SKM-1 treated with dmso at 0.1 percent for 144 hours (cell line): Measurements from ENCODE around the gene ANKRD11.

Experiments
- DNase-seq: peaks from one replicate; lab custom pipeline; 2025; ENCODE audit not compliant: unreplicated experiment; lab: John Stamatoyannopoulos, UW

The ANKRD11 gene

DNA sequence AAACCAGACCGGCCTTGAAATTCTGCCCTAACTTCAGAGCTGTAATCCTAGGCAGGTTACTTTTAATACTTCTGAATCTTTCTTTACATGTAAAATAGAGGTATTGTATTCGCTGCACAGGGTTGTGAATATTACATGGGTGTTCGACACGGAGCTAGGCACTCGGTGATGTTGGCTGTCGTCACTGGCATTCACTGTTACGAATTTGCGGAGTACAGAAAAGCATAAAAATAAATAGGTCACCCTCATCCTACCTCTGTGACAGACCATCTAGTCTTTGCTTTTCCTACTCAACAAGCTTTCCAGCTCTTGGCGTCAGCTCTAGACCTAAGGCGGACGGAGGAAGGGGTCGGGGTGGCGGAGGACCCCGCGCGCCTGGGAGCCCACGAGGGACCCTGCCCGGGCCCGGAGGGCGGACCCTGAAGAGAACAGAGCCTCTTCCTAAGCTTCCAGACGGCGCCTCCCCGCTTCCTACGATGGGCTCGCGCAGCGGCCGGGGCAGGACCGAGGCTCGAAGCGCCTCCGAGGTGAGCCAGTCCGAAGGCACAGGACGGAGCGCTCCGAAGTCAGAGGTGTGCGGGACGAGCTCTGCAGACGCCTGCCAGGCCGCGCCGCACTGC, 17.0 kb upstream of the ANKRD11 start:
- DNase-seq = no peak

GRCh38 chr16:89506791-89507191, 16.4 kb upstream of the ANKRD11 start:
- DNase-seq = no peak

DNA sequence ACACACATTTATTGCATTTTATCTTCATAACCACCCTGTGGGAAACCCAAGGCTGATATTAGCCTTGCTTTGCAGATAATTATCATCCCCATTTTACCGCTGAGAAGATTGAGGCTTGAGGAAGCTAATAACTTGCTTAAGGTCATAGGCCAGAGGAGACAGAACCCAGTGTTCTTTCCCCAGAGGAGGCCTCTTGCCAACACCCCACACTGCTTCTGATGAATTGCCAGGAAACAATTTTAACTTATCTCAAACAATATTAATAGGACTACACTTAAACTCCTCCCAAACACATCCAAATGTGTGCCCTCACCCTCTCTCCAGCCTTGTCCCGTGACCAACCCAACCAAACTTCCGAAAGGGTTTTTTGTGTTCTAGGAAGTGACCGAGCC, 15.7 kb upstream of the ANKRD11 start:
- no peak for DNase-seq

- DNase-seq = peak; percentile 99
Observed at GRCh38 chr16:89505204-89506112, 15.1 kb upstream of the ANKRD11 start.

- no peak for DNase-seq
Observed at GRCh38 chr16:89504091-89504490, 13.7 kb upstream of the ANKRD11 start.

DNA sequence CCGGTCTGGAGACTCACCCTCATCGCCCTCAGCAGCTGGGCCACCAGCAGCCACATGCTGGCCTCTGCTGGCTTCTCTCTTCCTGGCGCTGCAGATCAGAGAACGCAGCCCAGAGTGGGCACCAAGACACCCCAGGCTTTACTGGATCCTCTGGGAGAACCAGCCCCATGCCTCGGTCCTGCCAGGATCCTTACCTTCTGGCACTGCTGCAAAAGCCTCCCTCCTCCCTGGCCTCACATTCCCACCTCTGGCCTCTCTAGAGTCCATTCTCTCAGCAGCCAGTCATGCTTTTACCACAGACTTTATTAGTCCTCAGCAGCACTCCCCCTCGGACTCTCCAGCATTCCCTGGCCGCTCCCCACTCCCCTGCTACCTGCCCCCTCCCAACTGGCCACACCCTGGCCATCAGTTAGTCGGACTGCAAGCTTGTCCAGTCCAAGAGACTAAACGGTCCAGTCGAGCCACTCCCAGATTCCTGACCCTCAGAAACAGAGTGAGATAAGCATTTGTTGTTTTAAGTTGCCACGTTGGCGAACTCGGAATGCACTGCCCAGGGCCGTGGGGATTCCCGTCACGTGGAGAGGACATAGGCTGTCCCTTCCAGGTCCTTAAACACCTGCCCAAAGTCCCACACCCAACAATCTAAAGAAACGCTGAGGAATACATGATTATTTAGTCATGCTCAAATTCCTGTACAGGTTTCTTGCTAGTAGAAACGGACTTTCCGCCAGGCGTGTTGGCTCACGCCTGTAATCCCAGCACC, 11.9 kb upstream of the ANKRD11 start:
- DNase-seq = no peak

DNA sequence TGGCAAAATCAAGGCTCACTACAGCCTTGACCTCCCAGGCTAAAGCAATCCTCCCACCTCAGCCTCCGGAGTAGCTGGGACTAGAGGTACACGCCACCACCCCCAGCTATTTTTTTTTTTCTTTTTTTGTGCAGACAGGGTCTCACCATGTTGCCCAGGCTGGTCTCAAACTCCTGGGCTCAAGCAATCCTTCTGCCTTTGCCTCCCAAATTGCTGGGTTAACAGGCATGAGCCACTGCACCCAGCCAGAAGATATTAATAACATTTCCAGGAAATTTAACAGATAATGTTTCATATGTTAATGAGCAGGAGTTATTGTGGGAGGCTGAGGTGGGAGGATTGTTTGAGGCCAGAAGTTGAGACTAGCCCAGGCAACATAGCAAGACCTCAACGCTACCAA, 9.4 kb upstream of the ANKRD11 start:
- no peak for DNase-seq

DNA sequence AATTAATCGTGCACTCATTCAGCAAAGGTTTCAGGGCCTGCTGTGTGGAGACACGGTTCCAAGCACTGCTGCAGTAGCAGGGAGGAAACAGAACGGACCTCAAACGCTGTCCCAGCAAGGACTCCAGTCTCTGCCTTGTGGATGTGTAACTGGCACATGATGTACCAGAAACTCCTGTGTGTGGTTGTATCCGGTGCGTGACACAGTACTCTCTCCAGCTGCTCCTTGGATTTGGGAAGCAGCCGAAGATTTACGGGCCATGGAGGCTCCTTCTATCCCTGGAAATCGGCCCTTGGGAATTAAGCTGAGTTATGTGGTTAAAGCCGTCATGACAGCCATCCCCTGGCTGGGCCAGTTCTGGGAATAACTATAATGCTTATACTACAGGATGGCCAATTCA, 8.5 kb upstream of the ANKRD11 start:
- no peak for DNase-seq

DNA sequence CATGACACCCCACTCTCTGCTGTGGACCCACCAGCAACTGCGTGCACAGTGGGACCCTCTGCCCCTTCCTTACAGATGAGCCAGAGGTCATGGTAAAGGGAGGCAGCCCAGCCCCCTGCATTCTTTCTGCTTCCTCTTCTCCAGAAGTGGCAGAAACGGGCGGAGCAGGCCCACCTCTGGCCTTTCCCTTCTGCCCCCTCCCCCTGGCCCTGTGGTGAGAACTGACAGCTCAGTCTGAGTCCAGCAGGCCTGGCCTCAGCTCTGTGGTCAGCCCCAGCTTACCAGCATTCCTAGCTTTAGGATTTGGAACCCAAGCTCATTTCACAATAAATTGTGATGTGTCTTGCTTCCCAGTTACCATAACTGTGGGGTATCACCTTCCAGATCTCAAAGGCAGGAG, 4.8 kb upstream of the ANKRD11 start:
- no peak for DNase-seq

DNA sequence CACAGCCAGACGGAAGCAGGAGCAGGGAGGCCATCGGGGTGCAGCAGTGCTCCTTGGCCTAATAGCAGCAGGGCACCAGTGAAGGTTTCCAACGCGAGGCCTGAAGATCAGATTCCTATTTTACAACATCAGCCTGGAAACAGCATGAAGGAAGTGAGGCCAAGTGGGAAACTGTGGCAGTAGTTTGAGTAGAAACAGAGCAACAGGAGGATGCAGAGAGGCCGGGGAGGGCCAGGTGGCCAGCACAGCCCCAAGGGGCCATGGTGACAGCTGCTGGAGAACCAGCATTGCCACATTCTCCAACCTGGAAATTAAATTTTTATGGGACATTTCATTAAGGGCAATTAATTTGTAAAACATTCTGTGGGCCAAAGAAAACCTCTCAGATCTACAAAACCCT, 3.4 kb upstream of the ANKRD11 start:
- DNase-seq = no peak

- DNase-seq = no peak
Observed at GRCh38 chr16:89491974-89492687, 1.8 kb upstream of the ANKRD11 start.

GRCh38 chr16:89491238-89491869, 993 bp upstream of the ANKRD11 start:
- DNase-seq = peak; percentile 44

DNA sequence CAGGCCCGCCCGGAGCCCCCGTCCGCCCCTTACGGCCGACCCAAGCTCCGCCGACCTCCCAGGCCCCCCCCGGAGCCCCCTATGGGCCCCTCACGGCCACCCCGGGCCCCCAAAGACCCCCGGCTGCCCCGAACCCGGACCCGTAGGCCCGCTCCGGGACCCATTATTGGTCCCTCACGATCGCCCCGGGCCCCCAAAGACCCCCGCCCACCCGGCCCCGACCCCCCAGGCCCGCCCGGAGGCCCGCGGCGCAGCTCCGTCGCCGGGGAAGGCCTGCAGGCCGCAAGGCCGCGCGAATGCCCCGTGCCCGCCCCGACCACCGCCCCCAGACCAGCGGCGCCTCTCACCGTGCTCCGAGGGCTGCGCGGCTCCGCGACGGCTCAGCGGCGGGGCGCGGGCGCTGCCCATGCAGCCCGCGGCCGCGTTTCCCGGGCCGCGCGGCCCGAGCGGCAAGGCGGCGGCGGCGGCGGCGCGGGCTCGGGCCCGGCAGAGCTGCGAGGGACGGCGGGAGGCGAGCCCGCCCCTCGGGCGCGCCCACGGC, 393 bp downstream of the ANKRD11 start:
- DNase-seq = no peak

GRCh38 chr16:89489040-89489897, 1.1 kb downstream of the ANKRD11 start:
- DNase-seq = peak; percentile 90

DNA sequence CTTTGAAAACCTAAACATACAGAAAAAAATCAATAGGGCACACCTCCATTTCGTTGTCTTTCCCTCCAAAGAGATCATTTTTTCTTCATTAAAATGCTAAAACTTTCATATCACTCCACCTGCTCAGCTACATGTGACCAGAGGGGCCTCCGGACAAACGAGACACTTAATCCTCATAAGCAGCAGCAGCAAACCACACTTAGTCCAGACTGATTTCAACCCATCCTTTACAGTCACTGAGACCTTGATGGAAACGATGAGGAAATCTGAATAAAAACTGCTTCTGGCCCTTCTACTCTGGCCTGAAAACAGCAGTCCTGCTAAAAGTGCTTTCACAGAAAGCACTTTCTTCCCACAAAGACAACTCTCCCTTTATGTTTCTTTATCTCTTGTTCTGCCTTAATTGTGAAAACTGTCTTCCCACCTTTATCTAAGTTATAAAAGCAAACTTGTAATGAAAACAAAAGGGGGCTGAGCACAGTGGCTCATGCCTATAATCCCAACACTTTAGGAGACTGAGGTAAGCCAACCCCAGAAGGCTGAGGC, 4.6 kb downstream of the ANKRD11 start:
- DNase-seq = no peak

GRCh38 chr16:89484923-89485679, 5.3 kb downstream of the ANKRD11 start:
- DNase-seq = no peak

DNA sequence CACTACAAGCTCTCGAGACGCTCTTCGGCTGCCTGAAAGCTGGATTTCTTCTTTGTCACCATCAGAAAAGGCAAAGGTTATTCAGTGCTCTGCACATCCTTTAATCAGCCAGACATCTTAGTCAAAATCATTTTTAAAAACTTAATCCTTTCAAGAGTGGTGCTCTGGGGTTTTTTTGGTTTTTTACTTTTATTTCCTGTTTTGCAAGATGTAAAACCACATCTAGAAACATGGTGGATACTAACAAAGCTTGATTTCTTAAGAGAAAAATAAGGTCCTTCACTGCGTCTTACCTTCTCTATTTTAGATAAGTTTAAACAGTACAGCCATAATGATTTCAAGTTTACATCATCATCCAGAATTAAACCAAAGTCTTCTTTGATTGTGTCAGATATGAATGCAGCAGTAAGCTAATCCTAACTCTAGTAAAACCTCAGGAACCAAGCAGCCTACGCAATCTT, 6.3 kb downstream of the ANKRD11 start:
- no peak for DNase-seq

DNA sequence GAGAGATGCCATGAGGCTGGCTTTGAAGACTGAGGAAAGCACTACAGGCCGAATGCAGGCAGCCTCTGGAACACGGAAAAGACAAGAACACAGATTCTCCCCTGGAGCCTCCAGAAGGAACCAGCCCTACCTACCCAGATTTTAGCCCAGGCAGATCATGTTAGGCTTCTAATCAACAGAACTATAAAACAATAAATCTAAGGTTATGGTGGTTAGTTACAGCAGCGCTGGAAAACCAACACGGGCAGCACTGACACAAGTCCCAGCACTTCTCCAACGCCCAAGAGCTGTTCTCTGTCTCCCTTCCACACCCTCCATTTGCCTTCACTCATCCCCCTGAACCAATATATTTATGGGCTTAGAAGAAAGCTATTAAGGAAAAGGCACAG, 7.5 kb downstream of the ANKRD11 start:
- DNase-seq = no peak
